CD4-positive, alpha-beta T cell treated with Interleukin-17A for 4 hours (primary cell): ENCODE results near the gene PCK2.

ENCODE experiments used
- DNase-seq: peaks from one replicate; pipeline ENCODE4 v3.0.0-alpha.2; 2020; ENCODE audit warnings: mixed read lengths

PCK2 gene

DNA sequence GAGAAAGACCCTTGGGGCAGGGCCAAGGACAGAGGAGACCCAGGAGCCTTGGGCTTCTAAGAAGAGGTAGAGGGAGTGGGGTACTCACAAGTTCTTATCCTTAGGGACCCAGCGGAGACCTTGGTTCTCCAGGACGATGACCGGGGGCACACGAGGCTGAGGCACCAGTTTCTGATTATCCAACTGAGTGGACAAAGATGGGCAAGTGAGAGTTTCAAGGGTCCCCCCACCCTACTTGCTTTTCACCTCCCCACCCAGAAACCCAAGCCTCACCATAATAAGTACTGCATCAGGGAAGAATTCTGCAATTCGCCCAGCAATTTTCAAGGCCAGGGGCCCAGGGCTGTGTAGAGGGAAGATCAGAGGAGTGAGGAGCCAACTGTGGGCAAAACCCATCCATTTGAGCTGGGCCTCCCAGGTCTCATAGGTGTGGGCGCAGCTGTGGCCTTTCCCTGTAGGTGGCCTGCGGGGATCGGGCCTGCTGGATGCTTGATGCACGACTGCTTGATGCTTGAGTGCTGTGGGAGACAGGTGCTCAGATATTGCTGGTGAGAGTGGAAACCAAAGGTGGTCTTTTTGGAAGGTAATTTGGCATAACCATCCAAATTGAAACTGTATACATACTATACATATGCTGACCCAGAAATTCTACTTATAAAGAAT is 45.3 kb downstream of the PCK2 start:
- peak; percentile 23 for DNase-seq

DNA sequence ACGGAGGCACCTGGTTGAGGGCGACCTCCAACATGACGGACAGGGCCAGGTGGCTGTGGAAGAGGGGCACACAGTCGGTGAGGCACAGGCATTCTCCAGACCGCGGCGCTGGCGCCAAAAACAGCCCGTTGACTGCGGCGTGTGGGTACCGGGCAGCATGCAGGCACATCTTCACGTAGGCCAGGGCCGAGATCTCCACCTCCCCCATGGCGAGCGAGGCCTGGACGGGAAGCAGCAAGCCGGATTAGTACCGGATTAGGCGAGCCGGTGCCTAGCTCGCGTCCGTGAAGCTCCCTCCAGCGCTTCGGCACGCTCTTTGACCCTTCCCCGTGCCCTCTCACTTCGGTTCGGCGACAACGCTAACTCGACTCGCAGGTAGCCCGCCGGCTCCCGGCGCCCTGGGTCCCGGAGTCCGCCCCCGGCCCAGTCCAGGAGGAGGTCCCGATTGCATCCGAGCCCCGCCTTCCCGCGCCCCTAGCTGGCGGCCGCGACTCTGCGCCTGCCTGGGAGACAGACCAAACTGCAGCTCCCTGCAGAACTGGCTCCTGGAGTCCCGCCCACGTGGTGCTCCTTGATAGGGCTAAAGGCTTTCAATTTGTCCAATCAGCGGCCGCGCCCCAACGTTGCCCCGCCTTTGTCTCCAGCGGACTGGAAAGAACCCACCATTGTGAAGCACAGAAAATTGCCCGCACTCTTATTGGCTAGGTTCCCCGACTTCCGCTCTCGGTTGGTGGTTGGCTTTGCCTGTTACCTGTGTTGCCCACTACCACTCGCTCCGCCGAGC is 47.2 kb downstream of the PCK2 start, which contains the start of gene EMC9:
Gene EMC9 (minus strand): TSS at position 495 of the 784 bp plus-strand sequence. CDS start 287 bp downstream, at position 208.
- peak; percentile 99 for DNase-seq

DNA sequence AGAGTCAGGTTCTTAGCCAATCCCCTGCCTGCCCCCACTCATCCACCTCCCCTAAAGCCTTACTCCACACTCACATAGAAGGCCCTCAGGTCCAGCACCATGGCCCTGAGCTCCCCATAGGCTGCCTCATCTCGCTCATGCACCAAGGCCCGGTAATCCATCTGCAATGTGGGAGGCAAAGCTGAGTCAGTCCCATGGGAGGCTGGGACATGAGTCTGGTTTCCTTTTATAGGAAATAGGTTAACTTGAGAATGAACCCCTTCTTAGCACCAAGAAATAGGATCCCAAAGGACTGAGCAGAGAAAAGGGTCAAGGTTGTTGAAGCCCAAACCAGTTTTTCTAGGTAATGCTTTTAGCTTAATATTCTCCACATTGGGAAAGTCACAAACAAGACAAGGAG is 49.4 kb downstream of the PCK2 start:
- no peak for DNase-seq

DNA sequence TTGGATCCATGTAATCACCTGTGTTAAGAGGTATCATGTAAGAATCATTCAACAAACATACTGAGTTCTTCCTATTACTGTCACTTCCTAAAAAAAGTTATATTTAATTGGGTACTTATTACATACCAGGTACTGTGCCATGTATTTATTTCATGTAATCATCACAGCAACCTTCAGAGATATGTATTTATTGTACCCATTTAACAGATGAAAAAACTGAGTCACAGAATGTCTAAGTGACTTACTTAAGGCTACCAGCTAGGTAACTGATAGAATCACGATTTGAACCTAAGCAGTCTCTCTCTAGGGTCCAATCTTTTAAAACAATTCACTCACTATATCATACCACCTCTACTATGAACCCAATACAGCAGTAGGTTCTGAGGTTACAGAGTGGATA is 50.3 kb downstream of the PCK2 start:
- DNase-seq: no peak

DNA sequence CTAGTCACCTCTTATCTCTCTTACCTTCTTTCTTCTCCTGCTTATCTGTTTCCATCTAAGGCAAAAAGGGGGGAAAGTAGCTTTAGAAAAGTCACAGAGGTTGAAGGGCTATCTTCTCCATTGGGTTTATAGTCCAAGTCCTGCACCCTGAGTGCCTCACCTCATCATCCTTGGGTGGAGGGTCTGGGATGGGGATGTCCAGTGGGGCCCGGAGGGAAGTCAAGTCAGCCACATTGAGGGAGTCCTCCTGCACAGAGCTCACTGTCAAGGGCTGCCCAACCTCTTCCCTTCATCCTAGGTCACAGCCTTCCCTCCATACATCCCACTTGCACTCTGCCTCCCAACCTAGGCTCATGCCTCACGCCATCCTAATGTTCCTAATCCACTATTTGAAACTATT is 51.1 kb downstream of the PCK2 start:
- no peak for DNase-seq

DNA sequence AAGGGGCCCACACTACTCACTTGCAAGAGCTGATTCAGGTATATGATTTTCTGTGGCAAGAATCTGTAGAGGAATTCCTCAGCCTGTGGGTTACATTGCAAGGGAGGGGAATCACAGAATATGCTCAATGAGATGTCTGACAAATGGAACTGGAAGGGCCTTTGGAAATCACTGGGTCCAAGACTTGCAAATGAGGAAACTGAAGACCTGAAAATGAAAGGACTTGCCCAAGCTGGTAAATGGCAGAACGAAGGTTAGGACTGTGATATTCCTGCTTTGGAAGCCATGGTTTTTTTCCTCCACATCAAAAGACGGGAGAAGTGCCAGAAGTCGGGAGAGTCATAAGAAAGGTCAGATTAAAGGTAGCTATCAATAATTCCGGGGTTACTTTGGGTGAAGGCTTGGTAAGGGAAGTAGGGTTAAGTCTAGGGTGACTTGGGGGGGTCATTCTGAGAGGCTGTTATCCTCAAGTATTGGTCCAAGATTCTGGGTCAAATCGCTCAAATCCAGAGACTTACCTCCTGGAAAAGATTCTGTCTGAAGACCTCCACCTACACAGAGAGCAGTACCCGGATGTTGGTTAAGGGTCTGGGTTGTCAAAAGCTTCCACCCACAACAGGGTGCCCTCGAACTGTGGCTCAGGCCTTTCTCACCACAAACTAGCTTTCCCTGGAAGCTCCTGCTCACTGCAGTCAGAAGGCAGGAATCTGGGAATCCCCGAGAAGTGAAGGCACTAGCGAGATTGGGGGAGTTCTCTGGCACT is 51.8 kb downstream of the PCK2 start:
- no peak for DNase-seq

DNA sequence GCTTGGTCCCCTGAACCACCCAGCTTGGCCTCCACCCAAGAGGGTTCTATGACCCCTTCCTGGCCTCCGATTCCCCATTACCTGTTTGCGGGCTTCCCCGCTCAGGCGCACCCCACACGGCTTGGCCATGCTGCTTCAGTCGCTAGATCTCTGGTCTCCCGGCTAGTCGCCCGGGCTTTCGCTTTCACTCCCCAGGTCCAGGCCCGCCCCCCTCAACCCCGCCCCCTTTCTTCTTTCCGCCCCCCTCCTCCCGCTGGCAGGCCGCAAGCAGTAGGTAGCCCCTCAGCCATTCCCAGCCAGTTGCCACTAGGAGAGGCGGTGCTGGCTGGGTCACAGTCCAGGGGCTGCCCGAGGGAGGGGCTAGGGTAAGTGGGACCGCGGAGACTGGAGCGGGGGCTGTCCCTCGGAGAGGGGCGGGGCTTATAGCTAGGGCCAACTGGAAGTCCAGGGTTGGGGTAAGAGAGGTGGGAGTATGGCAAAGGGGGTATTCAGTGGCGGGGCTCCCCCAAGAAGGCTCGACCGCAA is 52.4 kb downstream of the PCK2 start, which contains the start of gene PSME2:
Gene PSME2 (minus strand): TSS at position 158 of the 525 bp plus-strand sequence. CDS start 29 bp downstream, at position 129.
- peak; percentile 90 for DNase-seq

DNA sequence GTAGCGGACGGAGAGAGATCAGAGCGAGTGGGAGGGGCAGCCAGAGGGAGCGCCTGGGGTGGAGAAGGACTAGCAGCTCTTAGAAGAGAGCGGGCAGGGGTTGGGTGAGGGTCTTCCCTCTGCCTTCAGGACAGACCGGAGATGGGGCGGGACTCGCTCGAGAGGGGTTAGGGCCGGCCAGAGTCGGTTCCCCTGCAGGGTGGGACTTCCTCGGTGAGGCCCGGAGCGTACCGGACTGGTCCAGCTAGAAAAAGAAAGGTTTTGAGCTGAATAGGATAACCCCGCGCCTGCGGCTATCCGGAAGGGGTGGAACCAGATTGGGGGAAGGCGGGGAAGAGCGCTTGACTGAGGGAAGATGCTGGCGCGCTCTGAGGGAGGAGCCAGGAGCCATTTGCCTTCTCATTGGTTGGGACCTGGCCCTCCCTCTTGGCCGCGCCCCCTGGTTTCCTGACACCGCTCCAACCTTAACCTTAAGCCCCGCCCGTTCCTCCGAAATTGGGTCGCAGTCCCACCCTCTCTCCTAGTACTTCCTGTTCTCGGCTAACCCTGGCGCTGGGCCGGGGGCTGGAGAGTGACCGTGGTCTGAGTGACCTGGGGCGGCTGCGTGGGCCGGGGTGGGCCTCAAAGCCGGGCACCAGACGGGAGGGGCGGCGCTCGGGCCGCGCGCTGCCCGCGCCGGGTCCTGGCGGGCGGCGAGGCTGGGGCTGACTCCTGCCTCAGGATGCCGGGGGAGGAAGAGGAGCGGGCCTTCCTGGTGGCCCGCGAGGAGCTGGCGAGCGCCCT is 53.1 kb downstream of the PCK2 start, which contains the start of gene RNF31:
Gene RNF31 (plus strand): TSS at position 521 of the 783 bp plus-strand sequence. CDS start 201 bp downstream, at position 722.
- DNase-seq: peak; percentile 99

DNA sequence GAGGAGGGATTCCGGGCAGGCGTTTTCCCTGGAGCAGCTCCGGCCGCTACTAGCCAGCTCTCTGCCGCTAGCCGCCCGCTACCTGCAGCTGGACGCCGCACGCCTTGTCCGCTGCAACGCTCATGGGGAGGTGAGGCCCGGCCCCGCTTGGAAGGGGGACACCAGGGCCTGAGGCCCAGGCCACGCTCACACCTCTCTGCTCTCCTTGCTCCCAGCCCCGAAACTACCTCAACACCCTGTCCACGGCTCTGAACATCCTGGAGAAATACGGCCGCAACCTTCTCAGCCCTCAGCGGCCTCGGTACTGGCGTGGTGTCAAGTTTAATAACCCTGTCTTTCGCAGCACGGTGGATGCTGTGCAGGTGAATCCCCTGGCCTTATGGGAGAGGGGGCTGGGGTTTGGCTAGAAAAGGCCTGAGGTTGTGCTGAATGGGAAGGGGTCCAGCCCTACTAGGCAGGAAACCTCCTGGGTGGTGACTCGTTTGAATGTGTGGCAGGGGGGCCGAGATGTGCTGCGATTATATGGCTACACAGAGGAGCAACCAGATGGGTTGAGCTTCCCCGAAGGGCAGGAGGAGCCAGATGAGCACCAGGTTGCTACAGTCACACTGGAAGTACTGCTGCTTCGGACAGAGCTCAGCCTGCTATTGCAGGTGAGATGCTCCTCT is 53.8 kb downstream of the PCK2 start:
- DNase-seq: no peak

DNA sequence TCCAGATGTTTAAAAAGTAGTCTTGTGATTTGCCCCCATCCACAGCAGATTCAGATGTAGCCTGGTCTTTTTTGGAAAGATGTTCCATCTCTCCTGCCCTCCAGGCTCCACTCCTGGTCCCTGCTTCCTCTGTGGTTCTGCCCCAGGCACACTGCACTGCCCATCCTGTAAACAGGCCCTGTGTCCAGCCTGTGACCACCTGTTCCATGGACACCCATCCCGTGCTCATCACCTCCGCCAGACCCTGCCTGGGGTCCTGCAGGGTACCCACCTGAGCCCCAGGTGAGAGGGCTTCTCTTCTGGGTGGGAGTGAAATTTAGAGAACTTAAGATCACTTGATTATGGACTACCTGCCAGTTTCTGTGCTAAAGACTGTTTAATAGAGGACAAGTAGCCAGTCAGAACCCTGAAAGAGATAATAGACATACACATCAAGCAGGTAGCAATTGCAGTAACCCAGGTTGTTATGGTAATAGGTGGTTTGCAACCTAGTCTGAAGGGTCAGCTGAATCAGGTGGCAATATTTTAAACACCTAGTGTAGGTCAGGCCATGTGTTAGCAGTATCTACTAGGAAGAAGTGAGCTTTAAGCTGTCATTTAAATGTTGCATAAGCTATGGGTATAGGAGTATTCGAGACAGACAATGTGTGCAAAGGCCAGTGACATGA is 55.3 kb downstream of the PCK2 start:
- DNase-seq: no peak

DNA sequence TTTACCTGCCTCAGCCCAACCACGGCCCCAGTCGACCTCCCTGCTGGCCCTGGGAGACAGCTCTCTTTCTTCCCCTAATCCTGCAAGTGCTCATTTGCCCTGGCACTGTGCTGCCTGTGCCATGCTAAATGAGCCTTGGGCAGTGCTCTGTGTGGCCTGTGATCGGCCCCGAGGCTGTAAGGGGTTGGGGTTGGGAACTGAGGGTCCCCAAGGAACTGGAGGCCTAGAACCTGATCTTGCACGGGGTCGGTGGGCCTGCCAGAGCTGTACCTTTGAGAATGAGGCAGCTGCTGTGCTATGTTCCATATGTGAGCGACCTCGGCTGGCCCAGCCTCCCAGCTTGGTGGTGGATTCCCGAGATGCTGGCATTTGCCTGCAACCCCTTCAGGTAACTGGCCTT is 56.0 kb downstream of the PCK2 start:
- DNase-seq: no peak

DNA sequence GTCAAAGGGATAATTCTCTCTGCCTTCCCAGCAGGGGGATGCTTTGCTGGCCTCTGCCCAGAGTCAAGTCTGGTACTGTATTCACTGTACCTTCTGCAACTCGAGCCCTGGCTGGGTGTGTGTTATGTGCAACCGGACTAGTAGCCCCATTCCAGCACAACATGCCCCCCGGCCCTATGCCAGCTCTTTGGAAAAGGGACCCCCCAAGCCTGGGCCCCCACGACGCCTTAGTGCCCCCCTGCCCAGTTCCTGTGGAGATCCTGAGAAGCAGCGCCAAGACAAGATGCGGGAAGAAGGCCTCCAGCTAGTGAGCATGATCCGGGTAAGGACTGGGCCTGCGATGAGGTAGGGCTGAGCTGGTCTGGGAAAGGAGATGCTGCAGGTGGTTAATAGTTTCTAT is 56.5 kb downstream of the PCK2 start:
- no peak for DNase-seq

DNA sequence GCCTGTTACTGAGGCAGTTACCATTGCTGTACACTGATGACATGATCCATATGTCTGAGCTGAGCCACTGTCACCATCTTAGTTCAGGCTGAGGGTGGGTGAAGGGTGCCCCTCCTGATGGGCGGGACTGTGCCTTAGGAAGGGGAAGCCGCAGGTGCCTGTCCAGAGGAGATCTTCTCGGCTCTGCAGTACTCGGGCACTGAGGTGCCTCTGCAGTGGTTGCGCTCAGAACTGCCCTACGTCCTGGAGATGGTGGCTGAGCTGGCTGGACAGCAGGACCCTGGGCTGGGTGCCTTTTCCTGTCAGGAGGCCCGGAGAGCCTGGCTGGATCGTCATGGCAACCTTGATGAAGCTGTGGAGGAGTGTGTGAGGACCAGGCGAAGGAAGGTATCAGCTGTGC is 56.9 kb downstream of the PCK2 start:
- no peak for DNase-seq

DNA sequence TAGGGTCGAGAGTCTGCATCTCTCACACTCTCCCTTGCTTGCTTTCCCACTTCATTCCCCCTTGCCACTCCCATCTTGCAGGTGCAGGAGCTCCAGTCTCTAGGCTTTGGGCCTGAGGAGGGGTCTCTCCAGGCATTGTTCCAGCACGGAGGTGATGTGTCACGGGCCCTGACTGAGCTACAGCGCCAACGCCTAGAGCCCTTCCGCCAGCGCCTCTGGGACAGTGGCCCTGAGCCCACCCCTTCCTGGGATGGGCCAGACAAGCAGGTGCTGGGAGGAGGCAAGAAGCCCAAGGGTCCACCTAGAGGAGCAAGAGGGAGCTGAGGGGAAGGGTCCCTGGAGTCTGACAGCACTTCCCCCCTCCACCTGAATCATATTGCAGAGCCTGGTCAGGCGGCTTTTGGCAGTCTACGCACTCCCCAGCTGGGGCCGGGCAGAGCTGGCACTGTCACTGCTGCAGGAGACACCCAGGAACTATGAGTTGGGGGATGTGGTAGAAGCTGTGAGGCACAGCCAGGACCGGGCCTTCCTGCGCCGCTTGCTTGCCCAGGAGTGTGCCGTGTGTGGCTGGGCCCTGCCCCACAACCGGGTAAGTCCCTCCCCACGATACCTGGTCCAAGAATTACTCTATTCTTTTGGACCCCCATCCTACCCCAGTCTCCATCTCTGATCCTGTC is 57.4 kb downstream of the PCK2 start:
- DNase-seq: no peak
